GM12873 (cell line): Measurements from ENCODE around the gene FSCB.

ENCODE experiments used
- CTCF ChIP-seq: IDR thresholded peaks from 2 replicates; pipeline ENCODE4 v1.5.1; 2012; ENCODE audit warnings: low read depth, mild to moderate bottlenecking, moderate library complexity, low read length, control low read depth; ENCODE audit not compliant: insufficient read depth; ENCODE audit errors: missing control alignments

Gene FSCB

GRCh38 chr14:44462381-44462780 lies 44.7 kb downstream of the FSCB start:
- TF ChIP-seq CTCF: no peak

- no peak for TF ChIP-seq CTCF
These were observed 45.3 kb downstream of the FSCB start for GRCh38 chr14:44461811-44462210.
